Measurements from ENCODE around the gene DNAH2. TPM values are rescaled to one million over a fixed set of nuclear protein-coding genes. Genes with fewer than 3 reads are reported as not detected.

DNAH2 gene
- polyA plus RNA-seq, 1 of the 3 experiments (the other 2 are of a cell fraction): 0.13 TPM

- no peaks in the 10 kb centered on the region for H3K27me3 ChIP-seq (ENCODE audit: insufficient read depth)
- no peaks in the 10 kb centered on the region for H3K9me3 ChIP-seq
- no peak overlapping the region for H3K4me3 ChIP-seq (ENCODE audit: low read depth in 2 of 2, low read length in 1 of 2)
- no peak overlapping the region for H3K27ac ChIP-seq (ENCODE audit: low read depth in 2 of 2, low read length in 1 of 2)
- H3K79me2 ChIP-seq (ENCODE audit: insufficient read depth): no peaks in the 10 kb centered on the region
- no peaks in the 10 kb centered on the region for H4K20me1 ChIP-seq (ENCODE audit: insufficient read depth)
- WGBS (ENCODE audit: low lambda C conversion rate): 79% methylated on average over 16 of the region's 22 CpGs
- ChIA-PET CTCF (interaction anchor here (0.5 to 8.4 kb wide), 5 partner anchors 8 to 207 kb away, joined by 3 to 85 read pairs (median 6); partner anchors contain the start of genes DNAH2, TP53 and WRAP53), POLR2A (interaction anchor here (6.6 kb wide), 1 partner anchor 21 kb away, joined by 53 read pairs; the partner anchor contains the start of genes TP53 and WRAP53)
- TF ChIP-seq ZBTB33 (IDR thresholded peaks at IDR 0.05; ENCODE audit: borderline replicate concordance, low read depth) (no peak), MEF2A (IDR thresholded peaks at IDR 0.05; ENCODE audit: borderline replicate concordance, low read depth) (no peak), PBX3 (IDR thresholded peaks at IDR 0.05) (no peak), USF1 (IDR thresholded peaks at IDR 0.05; ENCODE audit: borderline replicate concordance, low read depth) (no peak)
- peaks cover 0 to 2% of the 10 kb centered on the region in 2 experiments for H3K36me3 ChIP-seq (replicated peaks in 1 of 2; ENCODE audit: control insufficient read depth in 1 of 2, insufficient read depth in 2 of 2, low read length in 1 of 2)
- peaks cover 9 to 42% of the 10 kb centered on the region in 2 experiments for H3K4me1 ChIP-seq (ENCODE audit: control insufficient read depth in 1 of 2, insufficient read depth in 2 of 2, low read depth in 1 of 2, low read length in 1 of 2)
- no peak overlapping the region for H2AFZ ChIP-seq (ENCODE audit: low read depth)
- no peak for DNase-seq
- H3K9ac ChIP-seq: no peak overlapping the region
- H3K4me2 ChIP-seq: no peak overlapping the region
- no peaks in the 10 kb centered on the region for H3F3A ChIP-seq (replicated peaks; ENCODE audit: insufficient read depth)
- H3K9me2 ChIP-seq: no peaks in the 10 kb centered on the region
These were observed 9.4 kb upstream of the DNAH2 start for GRCh38 chr17:7707858-7708750.

GRCh38 chr17:7709031-7709430 lies 8.5 kb upstream of the DNAH2 start:
- Histone ChIP-seq H3K27me3 (ENCODE audit: insufficient read depth) (no peaks in the 10 kb centered on the region), H3K9me3 (no peaks in the 10 kb centered on the region), H4K20me1 (ENCODE audit: insufficient read depth) (no peaks in the 10 kb centered on the region), H3K4me2 (no peak overlapping the region), H3K27ac (ENCODE audit: low read depth in 2 of 2, low read length in 1 of 2) (no peak overlapping the region), H3K4me1 (ENCODE audit: control insufficient read depth in 1 of 2, insufficient read depth in 2 of 2, low read depth in 1 of 2, low read length in 1 of 2) (peaks cover 5 to 33% of the 10 kb centered on the region in 2 experiments), H3K4me3 (ENCODE audit: low read depth in 2 of 2, low read length in 1 of 2) (no peak overlapping the region), H3K9me2 (no peaks in the 10 kb centered on the region), H3K79me2 (ENCODE audit: insufficient read depth) (no peaks in the 10 kb centered on the region), H3K9ac (no peak overlapping the region), H3K36me3 (replicated peaks in 1 of 2; ENCODE audit: control insufficient read depth in 1 of 2, insufficient read depth in 2 of 2, low read length in 1 of 2) (peaks cover 0 to 2% of the 10 kb centered on the region in 2 experiments), H3F3A (replicated peaks; ENCODE audit: insufficient read depth) (no peaks in the 10 kb centered on the region), H2AFZ (ENCODE audit: low read depth) (no peak overlapping the region)
- ChIA-PET CTCF (interaction anchor here (0.8 to 8.4 kb wide), 4 partner anchors 7 to 206 kb away, joined by 3 to 85 read pairs (median 3); partner anchors contain the start of genes DNAH2 and TP53), POLR2A (no interaction called here)
- DNase-seq: no peak
- no peak for TF ChIP-seq USF2 (IDR thresholded peaks at IDR 0.05; ENCODE audit: borderline replicate concordance, low read depth, low read length)
- no peak for TF ChIP-seq FOXM1 (IDR thresholded peaks at IDR 0.05; ENCODE audit: low read depth)
- no peak for TF ChIP-seq FOXJ3 (CRISPR knock-in tag; IDR thresholded peaks at IDR 0.05)
- no peak for TF ChIP-seq MAX (IDR thresholded peaks at IDR 0.05; ENCODE audit: low read depth)
- TF ChIP-seq PBX3 (IDR thresholded peaks at IDR 0.05): no peak
- TF ChIP-seq YY1 (IDR thresholded peaks at IDR 0.05; ENCODE audit: low read depth): no peak
- TF ChIP-seq IRF3 (IDR thresholded peaks at IDR 0.05; ENCODE audit: low read depth, low read length): no peak
- TF ChIP-seq TAF1 (IDR thresholded peaks at IDR 0.05; ENCODE audit: borderline replicate concordance, low read depth, low read length): no peak
- TF ChIP-seq SMC3 (IDR thresholded peaks at IDR 0.05; ENCODE audit: low read depth, low read length): no peak
- no peak for TF ChIP-seq FOSL2 (IDR thresholded peaks at IDR 0.05; ENCODE audit: borderline replicate concordance, low read depth)
- no peak for TF ChIP-seq CTCF (IDR thresholded peaks at IDR 0.05)
- TF ChIP-seq JUND (IDR thresholded peaks at IDR 0.05): no peak
- WGBS (ENCODE audit: low lambda C conversion rate): no CpG with 5 or more reads among the region's 11 CpGs

Measured in SK-N-SH (cell line).